SW480 (cell line): ENCODE measurements around the gene QSOX1.

Experiments used
- DNase-seq: peaks from one replicate; pipeline ENCODE4 v3.0.0-alpha.2; 2016; ENCODE audit warnings: low spot score

QSOX1 gene

DNA sequence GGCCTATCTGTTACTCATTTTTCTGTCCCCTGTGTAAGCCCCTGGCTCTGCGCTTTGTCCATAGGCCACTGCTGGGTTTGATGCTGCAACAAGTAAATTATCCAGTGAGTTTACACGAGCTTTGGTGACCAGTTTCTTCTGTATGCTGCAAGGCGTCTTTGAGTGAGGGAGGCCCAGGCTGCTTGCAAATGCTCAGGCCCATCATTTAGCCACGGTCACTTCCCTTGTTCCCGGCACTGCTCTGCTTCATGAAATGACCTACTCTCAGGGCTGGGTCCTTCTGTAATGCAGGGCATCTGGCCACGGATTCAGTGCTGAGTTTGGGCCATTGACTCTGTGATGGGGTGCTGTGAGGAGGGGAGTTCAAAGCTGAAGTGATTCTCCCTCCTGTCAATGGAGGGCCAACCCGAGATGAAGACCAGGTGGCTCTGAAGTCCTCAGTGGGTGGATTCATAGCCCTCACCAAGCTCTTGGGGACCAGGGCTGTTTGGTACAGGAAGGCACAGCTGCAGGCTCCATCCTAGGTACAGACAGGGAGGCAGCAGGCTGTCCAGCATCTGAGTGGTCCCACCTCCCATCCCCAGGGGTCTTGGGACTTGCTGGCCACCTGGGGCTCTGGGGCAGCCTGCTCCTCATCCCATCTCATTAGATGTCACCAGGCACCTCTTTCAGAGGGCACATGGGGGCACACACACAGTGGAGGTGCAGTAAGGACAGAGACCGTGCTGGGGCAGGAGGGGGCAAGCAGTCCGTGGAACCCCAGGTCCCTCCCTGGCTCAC is 97.0 kb downstream of the QSOX1 start:
- DNase-seq = no peak

DNA sequence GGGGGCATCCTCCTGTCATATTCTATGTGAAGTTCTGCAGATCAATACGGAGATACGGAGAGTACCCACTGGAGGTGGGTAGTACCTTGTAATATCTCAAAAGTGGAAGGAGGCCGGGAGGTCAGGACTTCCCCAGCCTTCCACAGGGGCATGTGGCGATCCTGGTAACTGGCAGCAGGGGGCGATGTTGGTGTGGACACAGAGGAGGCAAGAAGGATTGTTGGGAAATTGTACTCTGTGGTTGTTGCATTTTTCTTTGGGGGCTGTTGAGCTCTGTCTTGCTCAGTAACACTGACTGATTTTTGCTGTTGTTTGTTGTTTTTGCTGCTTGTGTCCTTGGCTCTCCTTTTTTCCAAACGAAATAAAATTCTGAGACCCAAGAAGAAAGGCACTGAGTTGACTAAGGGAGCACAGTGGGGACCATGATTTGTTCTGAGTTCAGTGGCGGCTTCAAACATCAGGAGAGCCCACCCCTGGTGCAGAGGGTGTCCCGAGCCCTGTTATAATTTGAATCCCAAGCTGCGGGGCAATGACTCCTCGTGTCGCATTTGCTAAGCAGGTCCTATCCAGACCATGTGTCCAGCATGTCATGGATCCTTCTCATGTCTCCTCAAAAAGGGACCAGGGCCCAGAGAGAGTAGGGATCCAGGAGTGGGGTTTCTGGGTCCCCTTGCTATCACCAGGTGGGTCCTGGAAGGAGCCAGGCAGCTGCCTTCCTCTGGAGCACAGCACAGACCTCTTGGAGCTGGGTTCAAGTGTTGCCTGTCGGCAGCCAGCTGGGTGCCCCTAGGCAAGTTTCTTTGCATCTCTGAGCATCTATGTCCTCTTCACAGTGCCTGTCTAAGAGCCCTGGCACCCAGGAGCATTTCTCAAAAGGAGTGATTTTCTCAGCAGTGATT is 98.2 kb downstream of the QSOX1 start:
- DNase-seq = no peak
